DND-41 (cell line): ENCODE data around the gene TNFRSF14.

Source experiments
- EZH2 ChIP-seq: IDR thresholded peaks from 3 replicates; pipeline ENCODE4 v1.6.1; 2012; ENCODE audit warnings: borderline replicate concordance, low read depth, mild to moderate bottlenecking, moderate library complexity, low read length, inconsistent platforms; ENCODE audit not compliant: severe bottlenecking
- TF ChIP-seq, protein P1 (sequence below): IDR thresholded peaks from 2 replicates; pipeline ENCODE4 v1.5.1; 2012; ENCODE audit warnings: borderline replicate concordance, low read length, moderate library complexity, mild to moderate bottlenecking; ENCODE audit not compliant: poor library complexity, severe bottlenecking; ENCODE audit errors: extremely low read depth

GRCh38 chr1:2583331-2583791 lies 27.2 kb downstream of the TNFRSF14 start:
- TF ChIP-seq, protein P1, sequence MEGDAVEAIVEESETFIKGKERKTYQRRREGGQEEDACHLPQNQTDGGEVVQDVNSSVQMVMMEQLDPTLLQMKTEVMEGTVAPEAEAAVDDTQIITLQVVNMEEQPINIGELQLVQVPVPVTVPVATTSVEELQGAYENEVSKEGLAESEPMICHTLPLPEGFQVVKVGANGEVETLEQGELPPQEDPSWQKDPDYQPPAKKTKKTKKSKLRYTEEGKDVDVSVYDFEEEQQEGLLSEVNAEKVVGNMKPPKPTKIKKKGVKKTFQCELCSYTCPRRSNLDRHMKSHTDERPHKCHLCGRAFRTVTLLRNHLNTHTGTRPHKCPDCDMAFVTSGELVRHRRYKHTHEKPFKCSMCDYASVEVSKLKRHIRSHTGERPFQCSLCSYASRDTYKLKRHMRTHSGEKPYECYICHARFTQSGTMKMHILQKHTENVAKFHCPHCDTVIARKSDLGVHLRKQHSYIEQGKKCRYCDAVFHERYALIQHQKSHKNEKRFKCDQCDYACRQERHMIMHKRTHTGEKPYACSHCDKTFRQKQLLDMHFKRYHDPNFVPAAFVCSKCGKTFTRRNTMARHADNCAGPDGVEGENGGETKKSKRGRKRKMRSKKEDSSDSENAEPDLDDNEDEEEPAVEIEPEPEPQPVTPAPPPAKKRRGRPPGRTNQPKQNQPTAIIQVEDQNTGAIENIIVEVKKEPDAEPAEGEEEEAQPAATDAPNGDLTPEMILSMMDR: no peak
- no peak for TF ChIP-seq EZH2
